ENCODE measurements around the gene RAP1GAP. TPM values are rescaled to one million over a fixed set of nuclear protein-coding genes. Genes with fewer than 3 reads are reported as not detected.

RAP1GAP gene
- polyA plus RNA-seq, 1 donor from 2014 or later, result 9.8 TPM

GRCh38 chr1:21666576-21667320 lies 2.4 kb downstream of the RAP1GAP start:
- Histone ChIP-seq H3K27me3 (ENCODE audit: insufficient read depth, low read depth, low read length) (peaks cover 22% of the 10 kb centered on the region), H2AFZ (ENCODE audit: low read depth, low read length) (no peak overlapping the region), H3F3A (ENCODE audit: insufficient read depth, low read length, poor library complexity, severe bottlenecking) (no peaks in the 10 kb centered on the region), H3K79me2 (replicated peaks; ENCODE audit: insufficient read depth, low read length) (no peaks in the 10 kb centered on the region), H3K36me3 (ENCODE audit: insufficient read depth, low read length) (no peaks in the 10 kb centered on the region), H3K4me2 (ENCODE audit: low read length) (no peak overlapping the region), H3K9me3 (ENCODE audit: low read length) (no peaks in the 10 kb centered on the region), H3K9me2 (ENCODE audit: insufficient read depth, low read length) (no peaks in the 10 kb centered on the region), H4K20me1 (ENCODE audit: insufficient read depth) (no peaks in the 10 kb centered on the region), H3K9ac (ENCODE audit: low read length) (peak overlapping the region; percentile 6), H3K27ac (ENCODE audit: low read length) (no peak overlapping the region), H3K4me3 (ENCODE audit: low read length) (no peak overlapping the region)
- TF ChIP-seq SMC3 (conservative IDR thresholded peaks at IDR 0.05; ENCODE audit: poor library complexity) (peak; percentile 20), EP300 (conservative IDR thresholded peaks at IDR 0.05; ENCODE audit: poor library complexity, severe bottlenecking) (no peak), MXI1 (conservative IDR thresholded peaks at IDR 0.05; ENCODE audit: poor library complexity, severe bottlenecking) (peak; percentile 37), EZH2 (IDR thresholded peaks at IDR 0.05; ENCODE audit: borderline replicate concordance, insufficient read depth, low read length, poor library complexity, severe bottlenecking) (no peak), POLR2AphosphoS5 (IDR thresholded peaks at IDR 0.05) (peak; percentile 74), CTCF (IDR thresholded peaks at IDR 0.05; ENCODE audit: poor library complexity, severe bottlenecking) (no peak), RAD21 (conservative IDR thresholded peaks at IDR 0.05) (no peak), REST (IDR thresholded peaks at IDR 0.05; ENCODE audit: borderline replicate concordance) (peak; percentile 32), TAF1 (IDR thresholded peaks at IDR 0.05; ENCODE audit: low read depth) (no peak)

- Histone ChIP-seq H3K9me2 (ENCODE audit: insufficient read depth, low read length) (no peaks in the 10 kb centered on the region), H3K9ac (ENCODE audit: low read length) (no peak overlapping the region), H3K4me2 (ENCODE audit: low read length) (no peak overlapping the region), H3K79me2 (replicated peaks; ENCODE audit: insufficient read depth, low read length) (no peaks in the 10 kb centered on the region), H3K4me3 (ENCODE audit: low read length) (no peak overlapping the region), H3F3A (ENCODE audit: insufficient read depth, low read length, poor library complexity, severe bottlenecking) (no peaks in the 10 kb centered on the region), H3K27ac (ENCODE audit: low read length) (no peak overlapping the region), H3K27me3 (ENCODE audit: insufficient read depth, low read depth, low read length) (peaks cover 22% of the 10 kb centered on the region), H3K36me3 (ENCODE audit: insufficient read depth, low read length) (no peaks in the 10 kb centered on the region), H2AFZ (ENCODE audit: low read depth, low read length) (no peak overlapping the region), H3K9me3 (ENCODE audit: low read length) (no peaks in the 10 kb centered on the region), H4K20me1 (ENCODE audit: insufficient read depth) (no peaks in the 10 kb centered on the region)
- TF ChIP-seq TAF1 (IDR thresholded peaks at IDR 0.05; ENCODE audit: low read depth) (no peak), SMC3 (conservative IDR thresholded peaks at IDR 0.05; ENCODE audit: poor library complexity) (no peak)
Measured at GRCh38 chr1:21665711-21666575, 3.2 kb downstream of the RAP1GAP start.

Measured in neural cell (in vitro differentiated cells).